HFFc6 (cell line): ENCODE data around the gene RHBDL3. TPM values are rescaled to one million over a fixed set of nuclear protein-coding genes. Genes with fewer than 3 reads are reported as not detected.

Experiments used
- DNase-seq: peaks from one replicate; pipeline ENCODE4 v3.0.0-alpha.2; 2018
- H3K27ac Mint-ChIP-seq: 2 replicates; pipeline ENCODE4 v1.8.0; 2020; ENCODE audit warnings: mild to moderate bottlenecking, mixed read lengths
- H3K27me3 Mint-ChIP-seq: 2 replicates; pipeline ENCODE4 v1.8.0; 2021; ENCODE audit warnings: mild to moderate bottlenecking, moderate library complexity, mixed read lengths; ENCODE audit not compliant: insufficient read depth
- H3K36me3 Mint-ChIP-seq: 2 replicates; pipeline ENCODE4 v1.8.0; 2021; ENCODE audit warnings: low read depth, mixed read lengths
- H3K4me1 Mint-ChIP-seq: 2 replicates; pipeline ENCODE4 v1.8.0; 2020; ENCODE audit warnings: low read depth, mixed read lengths
- H3K4me3 Mint-ChIP-seq: 2 replicates; pipeline ENCODE4 v1.8.0; 2020; ENCODE audit warnings: mild to moderate bottlenecking, moderate library complexity, mixed read lengths
- H3K9me3 Mint-ChIP-seq: 2 replicates; pipeline ENCODE4 v1.8.0; 2020; ENCODE audit warnings: mild to moderate bottlenecking, mixed read lengths
- total RNA-seq, 6 experiments: library from RNA; stranded (reverse); fragmentation: NEBNext Ultra II Directional; extraction: Animal tissue kit (Norgen Biotek cat#: 25700); gene quantifications; 2 replicates in 1 of 6; 3 replicates in 5 of 6; pipeline ENCODE4 v1.2.3, GENCODE V29; 2021
- TF ChIP-seq, protein P1 (sequence below): fragments of 200-600 bp; sonication (generic); IDR thresholded peaks from 2 replicates; pipeline ENCODE4 v1.5.0; 2021; ENCODE audit warnings: antibody characterized with exemption, mild to moderate bottlenecking

Gene RHBDL3
- total RNA-seq, 6 experiments from 2014 or later: 0.07 TPM; not detected in 5

DNA sequence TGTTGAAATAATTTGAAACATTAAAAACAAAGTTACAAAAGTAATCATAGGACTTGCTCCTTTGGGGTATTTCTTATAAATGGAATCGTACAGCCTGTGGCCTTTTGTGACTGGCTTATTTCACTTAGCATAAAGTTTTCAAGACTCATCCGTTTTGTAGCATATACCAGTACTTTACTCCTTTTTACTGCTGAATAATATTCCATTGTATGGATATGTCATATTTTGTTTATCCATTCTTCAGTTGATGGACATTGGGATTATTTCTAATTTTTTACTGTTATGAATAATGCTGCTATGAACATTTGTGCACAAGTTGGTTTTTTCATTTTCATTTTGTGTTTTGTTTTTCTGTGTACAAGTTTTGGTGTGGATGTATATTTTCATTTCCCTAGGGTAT, 30.0 kb upstream of the RHBDL3 start:
- no peaks in the 10 kb centered on the region; the same call in 1 of the 2 replicates for H3K27me3 Mint-ChIP-seq
- H3K4me3 Mint-ChIP-seq: no peak overlapping the region
- H3K36me3 Mint-ChIP-seq: no peaks in the 10 kb centered on the region
- no peak for DNase-seq
- H3K27ac Mint-ChIP-seq: no peak overlapping the region
- no peaks in the 10 kb centered on the region for H3K9me3 Mint-ChIP-seq
- H3K4me1 Mint-ChIP-seq: no peaks in the 10 kb centered on the region
- TF ChIP-seq, protein P1, sequence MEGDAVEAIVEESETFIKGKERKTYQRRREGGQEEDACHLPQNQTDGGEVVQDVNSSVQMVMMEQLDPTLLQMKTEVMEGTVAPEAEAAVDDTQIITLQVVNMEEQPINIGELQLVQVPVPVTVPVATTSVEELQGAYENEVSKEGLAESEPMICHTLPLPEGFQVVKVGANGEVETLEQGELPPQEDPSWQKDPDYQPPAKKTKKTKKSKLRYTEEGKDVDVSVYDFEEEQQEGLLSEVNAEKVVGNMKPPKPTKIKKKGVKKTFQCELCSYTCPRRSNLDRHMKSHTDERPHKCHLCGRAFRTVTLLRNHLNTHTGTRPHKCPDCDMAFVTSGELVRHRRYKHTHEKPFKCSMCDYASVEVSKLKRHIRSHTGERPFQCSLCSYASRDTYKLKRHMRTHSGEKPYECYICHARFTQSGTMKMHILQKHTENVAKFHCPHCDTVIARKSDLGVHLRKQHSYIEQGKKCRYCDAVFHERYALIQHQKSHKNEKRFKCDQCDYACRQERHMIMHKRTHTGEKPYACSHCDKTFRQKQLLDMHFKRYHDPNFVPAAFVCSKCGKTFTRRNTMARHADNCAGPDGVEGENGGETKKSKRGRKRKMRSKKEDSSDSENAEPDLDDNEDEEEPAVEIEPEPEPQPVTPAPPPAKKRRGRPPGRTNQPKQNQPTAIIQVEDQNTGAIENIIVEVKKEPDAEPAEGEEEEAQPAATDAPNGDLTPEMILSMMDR: no peak

DNA sequence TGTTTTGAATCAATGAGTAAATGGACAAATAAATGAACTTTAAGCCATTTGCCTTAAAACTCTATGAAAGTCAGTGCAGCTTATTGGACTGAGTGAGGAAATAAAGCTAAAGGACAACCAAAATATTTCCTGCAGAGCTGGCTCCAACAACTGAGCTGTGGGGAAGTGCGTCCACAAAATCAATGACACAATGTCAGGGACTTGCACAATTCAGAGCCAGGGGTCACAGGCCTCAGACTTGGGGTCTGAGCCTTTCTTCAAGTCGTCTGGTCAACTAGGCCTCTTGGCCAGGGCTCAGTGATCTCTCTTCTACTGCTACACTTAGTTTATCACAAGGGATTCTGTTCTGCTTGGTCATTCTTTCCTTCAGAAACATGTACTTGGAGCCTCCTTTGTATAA, 26.2 kb upstream of the RHBDL3 start:
- TF ChIP-seq, protein P1: no peak

DNA sequence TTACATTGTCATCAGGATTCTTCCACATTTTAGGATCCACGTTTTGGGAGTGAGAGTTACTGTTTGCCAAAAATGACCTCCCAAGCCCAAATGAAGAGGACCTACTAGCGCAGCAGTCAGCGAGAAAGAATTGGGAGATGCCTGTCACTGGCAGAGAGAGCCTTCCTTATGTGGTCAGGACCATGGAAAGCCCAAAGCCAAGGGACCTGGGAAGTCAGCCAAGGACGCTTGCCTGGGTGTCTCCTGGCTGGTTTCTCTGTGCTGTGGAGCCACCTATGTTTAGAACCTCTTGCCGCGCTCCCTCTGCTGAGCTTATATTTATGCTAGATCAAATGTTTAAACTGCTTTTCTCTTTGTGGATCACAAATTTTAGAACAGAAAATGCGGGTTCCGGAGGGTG, 24.9 kb upstream of the RHBDL3 start:
- no peak for DNase-seq
- no peak overlapping the region for H3K27ac Mint-ChIP-seq
- H3K4me1 Mint-ChIP-seq: no peaks in the 10 kb centered on the region
- H3K9me3 Mint-ChIP-seq: no peaks in the 10 kb centered on the region
- H3K36me3 Mint-ChIP-seq: no peaks in the 10 kb centered on the region
- H3K4me3 Mint-ChIP-seq: no peak overlapping the region
- peaks cover 3% of the 10 kb centered on the region for H3K27me3 Mint-ChIP-seq
- TF ChIP-seq, protein P1: no peak

More for the DNA sequence above, 26.2 kb upstream of the RHBDL3 start:
- no peak overlapping the region for H3K4me3 Mint-ChIP-seq
- H3K27ac Mint-ChIP-seq: no peak overlapping the region
- H3K4me1 Mint-ChIP-seq: no peaks in the 10 kb centered on the region
- peaks cover 2% of the 10 kb centered on the region; the same call in 1 of the 2 replicates for H3K27me3 Mint-ChIP-seq
- no peak for DNase-seq
- H3K9me3 Mint-ChIP-seq: no peaks in the 10 kb centered on the region
- no peaks in the 10 kb centered on the region for H3K36me3 Mint-ChIP-seq

DNA sequence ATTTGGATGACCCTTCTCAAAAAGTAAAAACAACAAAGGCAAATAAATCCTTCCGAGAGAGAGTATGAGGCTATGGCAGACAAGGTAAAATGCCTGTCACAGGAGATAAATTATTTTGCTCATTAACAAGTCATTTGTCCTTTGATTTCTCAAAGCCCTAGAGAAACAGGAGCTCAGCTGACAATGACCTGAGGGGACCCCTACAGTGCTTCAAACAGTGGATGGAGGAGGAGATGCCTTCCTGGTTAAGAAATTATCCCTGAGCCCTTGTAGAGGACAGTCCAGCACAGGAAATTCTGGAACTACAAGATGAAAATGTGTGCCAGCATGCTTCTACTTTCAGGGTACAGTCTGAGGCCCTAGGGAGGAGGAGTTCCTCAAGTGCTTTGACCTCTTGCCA, 24.0 kb upstream of the RHBDL3 start:
- TF ChIP-seq, protein P1: no peak
- Mint-ChIP-seq H3K4me1 (no peaks in the 10 kb centered on the region), H3K27ac (no peak overlapping the region), H3K36me3 (no peaks in the 10 kb centered on the region), H3K27me3 (peaks cover 5% of the 10 kb centered on the region), H3K9me3 (no peaks in the 10 kb centered on the region), H3K4me3 (no peak overlapping the region)
- no peak for DNase-seq

DNA sequence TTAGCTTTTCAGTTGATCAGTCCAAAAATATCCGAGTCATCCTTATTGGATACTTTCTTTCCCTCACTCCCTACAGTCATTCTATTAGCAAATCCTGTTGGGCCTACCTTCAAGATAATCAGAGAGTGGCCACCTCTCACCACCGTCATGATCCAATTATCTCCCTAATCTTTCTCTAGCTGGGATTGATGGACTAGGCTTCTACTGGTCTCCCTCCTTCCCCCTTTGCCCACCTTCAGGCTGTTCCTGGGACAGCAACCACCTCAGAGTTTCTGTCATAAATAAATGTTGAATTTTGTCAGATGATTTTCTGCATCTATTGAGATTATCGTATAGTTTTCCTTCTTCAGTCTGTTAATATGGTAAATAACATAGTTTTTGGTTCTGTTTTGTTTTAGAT, 16.2 kb upstream of the RHBDL3 start:
- H3K27ac Mint-ChIP-seq: no peak overlapping the region
- DNase-seq: no peak

More for the DNA sequence above, 16.2 kb upstream of the RHBDL3 start:
- H3K4me3 Mint-ChIP-seq: no peak overlapping the region
- TF ChIP-seq, protein P1: no peak
- H3K27me3 Mint-ChIP-seq: peaks cover 8% of the 10 kb centered on the region
- H3K36me3 Mint-ChIP-seq: no peaks in the 10 kb centered on the region
- H3K9me3 Mint-ChIP-seq: no peaks in the 10 kb centered on the region
- no peaks in the 10 kb centered on the region for H3K4me1 Mint-ChIP-seq
